Measurements from ENCODE around the gene PDSS2. TPM values are rescaled to one million over a fixed set of nuclear protein-coding genes. Genes with fewer than 3 reads are reported as not detected.

The PDSS2 gene
- total and polyA plus RNA-seq, 12 donors = 6.4 to 39.8 (median 27.6) TPM

DNA sequence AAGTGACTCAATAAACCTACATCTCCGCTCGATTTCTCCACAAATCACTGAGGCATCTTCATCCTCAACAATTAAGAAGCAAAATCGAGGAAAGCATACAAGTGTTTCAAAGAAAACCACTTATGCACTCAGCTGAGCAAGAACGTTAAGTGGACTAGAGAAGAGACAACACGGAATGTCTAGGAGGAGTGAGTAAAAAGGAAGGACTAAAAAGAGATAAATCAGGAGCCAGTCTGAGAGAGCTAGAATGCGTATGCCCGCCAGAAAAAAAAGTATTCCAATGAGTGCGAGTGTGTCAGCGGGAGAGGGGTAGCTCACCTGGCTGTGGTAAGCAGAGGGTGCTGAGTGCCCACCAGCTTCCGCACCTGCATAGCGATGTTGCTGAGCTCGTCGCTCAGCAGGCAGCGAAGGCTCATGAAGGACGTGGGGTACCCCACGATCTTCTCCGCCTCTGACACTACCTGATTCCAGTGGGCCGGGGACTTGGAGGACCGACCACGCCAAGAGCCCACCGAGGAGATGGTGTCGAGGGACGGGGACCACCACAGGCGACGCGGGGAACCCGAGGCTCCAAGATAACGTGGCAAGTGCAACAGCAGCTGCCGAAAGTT, 587 bp downstream of the PDSS2 start:
- Histone ChIP-seq H3K36me3 (replicated peaks in 1 of 2) (no peaks in the 10 kb centered on the region), H3K9me3 (replicated peaks in 1 of 3) (no peaks in the 10 kb centered on the region), H3K4me1 (replicated peaks in 1 of 2) (peaks cover 0 to 20% of the 10 kb centered on the region in 2 donors), H3K4me3 (peak overlapping the region; percentile 34 to 79 (median 72)), H3K27ac (peak overlapping the region in 4 of 5 donors; percentile 79 to 91 (median 89)), H3K27me3 (no peaks in the 10 kb centered on the region)
- intact Hi-C loops (cut with DNase I) = no loop called here
- WGBS, 4 donors = 1% methylated on average over 17 to 29 of the region's 29 CpGs
- TF ChIP-seq POLR2A (IDR thresholded peaks at IDR 0.05) = no peak
- no peak for TF ChIP-seq CTCF (IDR thresholded peaks at IDR 0.05)
- peak in 4 of 7 donors; percentile 18 to 53 (median 22) for DNase-seq

- Histone ChIP-seq H3K27me3 (no peaks in the 10 kb centered on the region), H3K36me3 (replicated peaks in 1 of 2) (no peaks in the 10 kb centered on the region), H3K9me3 (replicated peaks in 1 of 3) (peaks cover 0 to 11% (median 0%) of the 10 kb centered on the region in 3 donors), H3K27ac (no peak overlapping the region), H3K4me1 (replicated peaks in 1 of 2) (no peaks in the 10 kb centered on the region), H3K4me3 (no peak overlapping the region)
- intact Hi-C loops (cut with DNase I) = no loop called here
- no peak for DNase-seq
- WGBS, 4 donors = 57 to 80% (median 68%) methylated on average over 1 of the region's 1 CpG
- TF ChIP-seq POLR2A (IDR thresholded peaks at IDR 0.05) = no peak
- TF ChIP-seq CTCF (IDR thresholded peaks at IDR 0.05) = no peak
These were observed 10.6 kb downstream of the PDSS2 start for GRCh38 chr6:107448776-107449175.

DNA sequence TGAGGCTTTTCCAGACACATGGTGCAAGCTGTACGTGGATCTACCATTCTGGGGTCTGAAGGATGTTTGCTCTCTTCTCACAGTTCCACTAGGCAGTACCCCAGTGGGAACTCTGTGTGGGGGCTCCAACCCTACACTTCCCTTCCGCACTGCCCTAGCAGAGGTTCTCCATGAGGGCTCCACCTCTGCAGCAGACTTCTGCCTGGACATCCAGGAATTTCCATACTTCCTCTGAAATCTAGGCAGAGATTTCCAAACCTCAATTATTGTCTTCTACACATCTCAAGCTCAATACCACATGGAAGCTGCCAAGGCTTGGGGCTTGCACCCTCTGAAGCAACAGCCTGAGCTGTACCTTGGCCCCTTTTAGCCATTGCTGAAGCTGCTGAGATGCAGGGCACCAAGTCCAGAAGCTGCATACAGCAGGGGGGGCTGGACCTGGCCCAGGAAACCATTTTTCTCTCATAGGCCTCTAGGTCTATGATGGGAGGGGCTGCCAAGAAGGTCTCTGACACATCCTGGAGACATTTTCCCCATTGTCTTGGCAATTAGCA, 11.6 kb downstream of the PDSS2 start:
- peaks cover 0 to 11% (median 0%) of the 10 kb centered on the region in 3 donors for H3K9me3 ChIP-seq (replicated peaks in 1 of 3)
- intact Hi-C loops (cut with DNase I) = no loop called here
- no peaks in the 10 kb centered on the region for H3K27me3 ChIP-seq
- TF ChIP-seq CTCF (IDR thresholded peaks at IDR 0.05) = no peak
- no peak for TF ChIP-seq POLR2A (IDR thresholded peaks at IDR 0.05)
- no peak for DNase-seq
- no peaks in the 10 kb centered on the region for H3K4me1 ChIP-seq (replicated peaks in 1 of 2)
- no peak overlapping the region for H3K4me3 ChIP-seq
- no peaks in the 10 kb centered on the region for H3K36me3 ChIP-seq (replicated peaks in 1 of 2)
- no peak overlapping the region for H3K27ac ChIP-seq
- 96 to 100% (median 99%) methylated on average over 2 of the region's 2 CpGs for WGBS, 4 donors

- H3K4me3 ChIP-seq = no peak overlapping the region
- intact Hi-C loops (cut with DNase I) = no loop called here
- H3K27me3 ChIP-seq = no peaks in the 10 kb centered on the region
- no peak for TF ChIP-seq CTCF (IDR thresholded peaks at IDR 0.05)
- no peak for TF ChIP-seq POLR2A (IDR thresholded peaks at IDR 0.05)
- H3K9me3 ChIP-seq (replicated peaks in 1 of 3) = peaks cover 0 to 11% (median 0%) of the 10 kb centered on the region in 3 donors
- no peak overlapping the region for H3K27ac ChIP-seq
- no peaks in the 10 kb centered on the region for H3K4me1 ChIP-seq (replicated peaks in 1 of 2)
- 90 to 98% (median 95%) methylated on average over 1 of the region's 1 CpG for WGBS, 4 donors
- no peak for DNase-seq
- no peaks in the 10 kb centered on the region for H3K36me3 ChIP-seq (replicated peaks in 1 of 2)
These were observed 15.1 kb downstream of the PDSS2 start for GRCh38 chr6:107444277-107444676.
